Measurements from ENCODE around the gene TLE5.
A peak's percentile ranks its signal among the peaks of the same experiment; 100 is the strongest.
"Not testable (repeated sequence)": the region's sequence is repeated elsewhere in the genome, so short reads cannot be mapped to it uniquely, and the experiment has no call there.

TLE5 gene

DNA sequence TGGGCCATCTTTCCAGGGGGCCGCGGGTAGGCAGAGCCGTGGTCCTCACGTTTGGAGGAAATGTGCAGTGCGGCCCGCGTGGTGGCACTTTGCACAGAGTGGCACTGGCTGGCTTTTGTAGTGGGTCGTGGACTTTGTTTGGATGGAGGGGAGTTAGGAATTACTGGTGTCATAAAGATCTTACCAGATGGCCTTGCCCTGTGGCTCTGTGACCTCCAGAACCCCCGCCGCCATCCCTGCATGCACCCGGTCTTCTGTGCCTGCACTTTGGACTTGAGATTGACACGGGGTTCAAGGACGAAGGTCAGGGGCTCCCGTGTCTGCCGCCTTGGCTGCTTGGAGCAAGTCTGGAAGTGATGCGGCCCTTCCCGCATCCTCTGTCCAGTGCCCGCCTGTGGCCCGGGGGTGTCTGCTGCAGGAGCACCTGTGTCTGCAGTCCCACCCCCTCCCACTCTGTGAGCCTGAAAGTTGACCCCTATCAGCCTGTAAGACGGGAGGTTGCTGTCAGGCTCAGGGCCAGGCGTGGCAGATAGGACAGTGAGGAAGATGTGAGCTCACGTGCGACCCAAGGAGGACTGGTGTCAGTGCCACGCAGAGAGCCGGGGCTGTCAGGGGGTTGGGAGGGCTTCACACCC lies 34.1 kb upstream of the TLE5 start:
- no peak for DNase-seq (ENCODE audit: low spot score)

DNA sequence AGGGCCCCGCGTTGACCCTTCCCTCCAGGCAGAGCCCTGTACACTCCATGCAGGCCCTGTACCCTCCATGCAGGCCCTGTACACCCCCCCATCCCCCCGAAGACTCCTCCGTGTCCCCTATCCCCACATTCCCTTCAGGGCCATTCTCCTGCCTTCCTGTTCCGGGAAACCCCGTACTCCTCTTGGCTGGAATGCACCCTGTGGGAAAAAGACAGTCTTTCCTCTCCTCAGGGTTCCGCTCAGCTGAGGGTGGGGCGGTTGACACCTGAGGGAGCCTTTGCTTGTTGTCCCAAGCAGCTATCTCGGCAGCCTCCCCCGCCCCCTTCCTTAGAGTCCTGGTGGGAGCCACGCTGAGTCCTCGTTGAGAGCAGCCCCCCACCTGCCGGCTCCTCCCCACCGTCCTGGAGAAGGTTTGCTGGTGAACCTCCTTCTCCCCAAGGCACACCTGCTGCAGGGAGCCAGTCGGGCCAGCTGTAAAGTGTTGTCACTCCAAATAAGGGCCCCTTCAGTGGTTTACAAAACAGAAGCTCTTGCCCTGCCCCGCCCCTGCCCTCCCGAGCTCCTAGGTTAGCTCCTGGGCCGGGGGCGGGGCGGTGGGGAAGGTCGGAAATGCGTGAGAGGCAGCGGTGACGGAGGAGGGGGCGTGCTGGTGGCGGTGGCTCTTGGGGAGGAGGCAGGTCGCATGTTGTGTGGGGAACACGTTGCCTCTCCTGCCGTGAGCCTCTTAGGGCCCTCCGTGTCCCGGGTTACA lies 33.3 kb upstream of the TLE5 start:
- DNase-seq (ENCODE audit: low spot score): no peak

DNA sequence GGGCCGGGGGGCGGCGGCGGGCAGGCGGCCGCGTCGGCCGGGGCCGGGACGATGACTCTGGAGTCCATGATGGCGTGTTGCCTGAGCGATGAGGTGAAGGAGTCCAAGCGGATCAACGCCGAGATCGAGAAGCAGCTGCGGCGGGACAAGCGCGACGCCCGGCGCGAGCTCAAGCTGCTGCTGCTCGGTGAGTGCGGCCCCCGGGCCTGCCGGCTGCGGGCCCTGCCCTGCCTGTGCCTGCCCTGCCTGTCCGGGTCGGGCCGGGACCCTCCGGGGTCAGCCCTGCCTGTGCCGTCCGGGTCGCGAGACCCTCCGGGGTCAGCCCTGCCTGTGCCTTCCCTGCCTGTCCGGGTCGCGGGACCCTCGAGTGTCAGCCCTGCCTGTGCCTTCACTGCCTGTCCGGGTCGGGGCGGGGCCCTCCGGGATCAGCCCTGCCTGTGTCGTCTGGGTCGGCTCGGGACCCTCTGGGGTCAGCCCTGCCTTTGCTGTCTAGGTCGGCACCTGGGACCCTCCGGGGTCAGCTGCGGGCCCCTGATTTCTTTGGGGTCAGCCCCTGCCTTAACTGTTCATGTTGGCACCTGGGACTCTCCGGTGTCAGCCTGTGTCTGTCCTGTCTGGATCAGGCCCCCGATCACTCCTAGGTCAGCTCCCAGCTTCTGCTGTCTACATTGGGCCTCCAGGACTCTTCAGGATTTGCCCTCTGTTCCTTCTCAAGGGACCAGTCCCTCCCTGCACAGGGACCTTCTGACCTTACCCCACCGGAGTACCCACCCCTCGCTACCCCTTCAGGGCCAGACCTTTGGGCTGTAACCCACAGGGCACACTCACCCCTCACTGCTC lies 32.5 kb upstream of the TLE5 start:
- no peak for DNase-seq (ENCODE audit: low spot score)

DNA sequence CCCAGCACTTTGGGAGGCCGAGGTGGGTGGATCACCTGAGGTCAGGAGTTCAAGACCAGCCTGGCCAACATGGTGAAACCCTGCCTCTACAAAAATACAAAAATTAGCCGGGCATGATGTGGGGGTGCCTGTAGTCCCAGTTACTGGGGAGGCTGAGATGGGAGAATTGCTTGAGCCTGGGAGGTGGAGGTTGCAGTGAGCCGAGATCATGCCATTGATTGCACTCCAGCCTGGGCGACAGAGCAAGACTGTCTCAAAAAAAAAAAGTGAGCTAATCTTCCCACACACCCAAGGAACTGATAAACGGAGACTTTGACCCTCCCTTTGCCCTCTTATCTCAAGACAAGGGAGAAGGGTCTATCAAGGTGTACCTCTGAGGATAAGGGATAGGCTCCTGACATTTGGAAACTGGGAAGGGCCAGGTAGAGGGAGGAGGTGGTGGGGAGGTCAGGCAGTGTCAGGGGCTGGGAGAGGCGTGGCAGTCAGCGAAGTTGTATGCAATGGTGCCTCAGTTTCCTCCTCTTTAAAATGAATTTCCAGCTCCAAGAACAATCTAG lies 27.1 kb upstream of the TLE5 start:
- DNase-seq (ENCODE audit: low spot score): not testable (repeated sequence)

DNA sequence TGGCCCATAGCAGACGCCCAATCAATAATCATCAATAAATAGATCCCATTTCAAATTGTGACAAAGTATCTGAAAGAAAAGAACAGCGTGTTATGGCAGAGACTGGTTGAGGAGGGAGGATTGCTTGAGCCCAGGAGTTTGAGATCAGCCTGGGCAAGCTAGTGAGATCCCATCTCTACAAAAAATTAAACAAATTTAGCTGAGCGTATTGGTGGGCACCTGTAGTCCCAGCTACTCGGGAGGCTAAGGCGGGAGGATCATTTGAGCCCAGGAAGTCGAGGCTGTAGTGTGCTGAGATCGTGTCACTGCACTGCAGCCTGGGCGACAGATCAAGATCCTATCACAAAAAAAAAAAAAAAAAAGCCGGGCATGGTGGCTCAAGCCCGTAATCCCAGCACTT lies 25.5 kb upstream of the TLE5 start:
- no peak for DNase-seq (ENCODE audit: low spot score)

DNA sequence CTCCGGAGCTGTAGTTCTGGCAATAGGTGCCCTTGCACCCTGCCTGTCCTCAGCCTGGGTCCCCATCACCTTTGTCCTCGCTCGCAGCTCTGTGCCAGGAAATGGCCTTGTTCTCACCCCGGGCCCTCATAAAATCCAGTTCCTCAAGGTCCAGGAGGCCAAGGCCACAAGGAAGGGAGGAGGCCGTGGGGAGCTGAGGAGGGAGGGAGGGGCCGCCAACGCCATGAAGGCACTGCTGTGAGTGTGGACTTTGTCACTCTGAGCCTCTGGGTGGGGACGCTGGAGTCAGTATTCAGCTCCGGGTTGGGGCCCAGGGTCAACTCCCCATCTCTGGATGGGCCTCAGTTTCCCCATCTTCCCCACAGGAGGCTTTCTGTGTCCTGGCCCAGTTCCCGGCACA lies 22.6 kb upstream of the TLE5 start:
- no peak for DNase-seq (ENCODE audit: low spot score)

DNA sequence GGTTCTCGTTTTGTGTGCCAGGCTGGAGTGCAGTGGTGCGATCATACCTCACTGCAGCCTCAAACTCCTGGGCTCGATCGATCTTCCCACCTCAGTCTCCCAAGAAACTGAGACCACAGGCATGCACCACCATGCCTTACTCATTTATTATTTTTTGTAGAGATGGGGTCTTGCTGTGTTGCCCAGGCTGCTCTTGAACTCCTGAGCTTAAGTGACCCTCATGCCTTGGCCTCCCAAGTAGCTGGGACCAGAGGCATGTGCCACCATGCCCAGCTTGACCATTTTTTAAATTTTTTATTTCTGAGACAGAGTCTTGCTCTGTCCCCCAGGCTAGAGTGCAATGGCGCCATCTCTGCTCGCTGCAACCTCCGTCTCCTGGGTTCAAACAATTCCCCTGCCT lies 21.7 kb upstream of the TLE5 start:
- DNase-seq (ENCODE audit: low spot score): no peak

DNA sequence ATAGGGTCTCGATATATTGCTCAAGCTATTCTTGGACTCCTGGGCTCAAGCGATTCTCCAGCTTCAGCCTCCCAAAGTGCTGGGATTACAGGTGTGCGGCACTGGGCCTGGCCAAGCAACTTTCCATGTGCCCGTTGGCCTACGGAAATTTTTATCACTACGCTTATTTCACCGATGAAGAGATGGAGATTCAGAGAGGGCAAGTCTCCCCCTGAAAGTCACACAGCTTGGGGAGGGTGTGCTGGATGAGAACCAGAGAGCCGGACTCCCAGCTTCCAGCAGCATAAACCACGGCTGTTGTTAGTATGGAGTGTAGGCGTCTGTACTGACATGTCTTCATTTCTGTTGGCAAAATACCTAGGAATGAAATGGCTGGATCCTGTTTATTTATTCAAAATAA lies 20.0 kb upstream of the TLE5 start:
- DNase-seq (ENCODE audit: low spot score): no peak

DNA sequence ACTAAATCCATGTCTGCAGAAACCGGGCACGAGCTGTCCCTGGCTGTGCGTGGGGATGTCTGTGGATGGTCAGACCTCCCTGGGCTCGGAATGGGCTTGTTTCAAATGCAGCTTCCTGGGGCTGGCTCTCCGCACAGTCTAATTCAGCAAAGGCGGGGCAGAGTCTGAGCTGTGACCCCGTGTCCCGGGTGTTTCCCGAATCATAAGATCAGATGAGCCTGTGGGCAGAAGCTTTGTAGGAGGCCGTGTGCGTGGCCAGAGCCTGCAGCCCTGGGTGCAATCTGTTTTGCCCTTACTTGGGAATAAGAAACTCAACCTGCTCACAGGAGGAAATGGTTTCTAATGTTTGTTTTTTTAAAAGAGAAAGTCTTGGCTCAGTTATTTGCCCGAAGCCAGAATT lies 18.0 kb upstream of the TLE5 start:
- DNase-seq (ENCODE audit: low spot score): no peak

DNA sequence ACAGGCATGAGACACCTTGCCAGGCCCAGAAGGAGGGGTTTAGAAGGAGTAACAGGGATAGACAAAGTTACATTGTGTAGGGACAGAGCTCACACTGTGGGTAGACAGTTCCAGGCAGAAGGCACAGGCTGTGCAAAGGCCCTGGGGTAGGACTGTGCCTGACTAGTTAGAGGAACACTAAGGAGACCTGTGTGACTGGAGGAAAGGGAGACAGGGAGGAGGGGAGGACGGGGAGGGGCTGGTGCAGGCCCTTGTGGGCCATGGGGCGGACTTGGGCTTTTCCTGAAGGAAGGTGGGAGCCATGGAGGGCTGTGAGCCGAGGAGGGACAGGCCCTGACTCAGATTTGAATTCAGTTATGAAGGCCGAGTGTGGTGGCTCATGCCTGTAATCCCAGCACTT lies 17.3 kb upstream of the TLE5 start:
- no peak for DNase-seq (ENCODE audit: low spot score)

DNA sequence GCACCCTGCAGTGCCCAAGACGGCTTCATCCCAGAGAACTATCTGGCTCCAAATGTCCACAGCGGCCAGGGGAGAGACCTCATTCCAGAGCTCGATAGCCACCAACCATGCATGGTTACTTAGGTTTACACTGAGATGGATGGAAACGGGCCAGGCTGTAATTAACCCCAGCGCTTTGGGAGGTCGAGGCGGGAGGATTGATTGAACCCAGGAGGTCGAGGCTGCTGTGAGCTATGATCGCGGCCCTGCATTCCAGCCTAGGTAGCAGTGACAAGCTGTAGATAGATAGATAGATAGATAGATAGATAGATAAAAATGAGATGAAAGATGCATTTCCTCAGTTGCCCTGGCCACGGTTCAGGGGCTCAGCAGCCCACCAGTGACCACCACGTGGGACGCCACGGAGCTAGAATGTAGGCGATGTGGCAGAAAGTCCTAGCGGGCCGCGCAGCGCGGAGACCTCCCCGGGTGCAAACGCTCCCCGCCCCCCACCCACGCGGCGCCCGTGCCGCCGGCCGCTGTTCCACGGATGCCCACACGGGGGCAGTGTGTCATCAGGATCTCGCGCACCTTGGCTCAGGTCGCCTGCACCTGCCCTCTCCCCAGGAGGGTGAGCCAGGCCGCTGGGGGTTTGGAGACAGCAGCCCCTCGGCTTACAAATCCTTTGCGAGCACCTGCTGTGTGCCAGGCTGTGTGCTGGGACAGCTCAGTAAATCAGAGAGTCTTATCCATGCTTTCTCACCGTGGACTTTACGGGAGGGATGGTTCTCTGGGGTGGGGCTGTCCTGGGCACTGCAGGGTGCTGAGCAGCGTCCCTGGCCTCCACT lies 13.5 kb upstream of the TLE5 start:
- DNase-seq (ENCODE audit: low spot score): peak; percentile 52

DNA sequence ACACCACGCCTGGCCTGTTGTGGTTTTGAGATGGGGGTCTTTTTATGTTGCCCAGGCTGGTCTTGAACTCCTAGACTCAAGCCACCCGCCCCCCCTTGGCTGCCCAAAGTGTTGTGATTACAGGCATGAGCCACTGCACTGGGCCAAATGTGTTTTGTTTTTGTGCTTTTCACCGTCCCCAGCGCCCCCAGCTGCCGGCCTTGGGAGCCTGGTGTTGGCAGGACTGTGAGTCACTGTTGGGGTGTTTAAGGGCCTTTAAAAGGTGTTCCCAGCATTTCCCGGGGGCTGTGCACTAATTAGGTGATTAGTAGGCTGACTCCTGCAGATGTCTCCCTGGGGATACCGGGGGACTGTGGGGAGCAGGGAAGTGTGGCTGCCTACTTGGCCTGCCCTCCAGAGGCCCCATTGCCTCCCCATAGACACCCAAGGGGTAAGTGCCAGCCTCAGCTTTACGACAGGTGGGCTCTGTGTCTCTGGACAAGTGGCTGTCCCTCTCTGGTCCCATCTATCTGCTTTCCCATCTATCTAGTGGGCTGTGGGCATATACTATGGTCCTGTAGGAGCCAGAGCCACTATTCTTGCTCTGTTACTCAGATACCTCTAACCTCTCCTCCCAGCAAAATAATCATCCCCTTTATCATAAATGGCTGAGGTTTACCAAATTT lies 11.8 kb upstream of the TLE5 start:
- no peak for DNase-seq (ENCODE audit: low spot score)

DNA sequence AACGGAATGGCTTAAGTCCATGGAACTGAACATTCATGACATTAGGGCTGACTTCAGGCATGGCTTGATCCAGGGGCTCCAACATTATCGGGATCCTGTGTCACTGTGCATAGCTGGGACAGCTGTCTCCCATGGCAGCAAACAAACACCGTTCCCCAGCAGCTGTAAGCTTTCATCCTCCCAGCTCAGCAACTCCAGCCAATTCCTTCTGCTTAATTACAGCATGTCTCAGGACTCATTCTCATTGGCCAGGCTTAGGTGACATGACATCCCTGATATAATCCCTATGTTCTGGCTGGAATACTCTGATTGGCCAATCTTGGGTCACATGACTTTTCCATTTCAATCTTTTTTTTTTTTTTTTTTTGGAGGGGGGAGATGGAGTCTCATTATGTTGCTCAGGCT lies 10.9 kb upstream of the TLE5 start:
- no peak for DNase-seq (ENCODE audit: low spot score)

DNA sequence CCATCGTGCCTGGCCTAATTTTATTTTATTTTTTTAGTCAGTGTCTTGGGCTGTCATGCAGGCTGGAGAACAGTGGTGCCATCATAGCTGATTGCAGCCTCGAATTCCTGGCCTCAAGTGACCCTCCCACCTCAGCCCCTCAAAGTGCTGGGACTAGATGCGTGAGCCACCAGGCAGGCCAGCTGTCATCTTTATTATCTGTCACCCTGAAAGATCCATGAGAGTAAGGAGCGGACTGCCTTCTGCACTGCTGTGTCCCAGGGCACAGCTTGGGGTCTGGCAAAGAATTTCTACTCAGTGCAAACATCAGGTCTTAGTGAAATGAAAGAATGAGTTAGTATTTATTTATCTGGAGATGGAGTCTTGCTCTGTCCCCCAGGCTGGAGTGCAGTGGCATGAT lies 9.5 kb upstream of the TLE5 start:
- no peak for DNase-seq (ENCODE audit: low spot score)

DNA sequence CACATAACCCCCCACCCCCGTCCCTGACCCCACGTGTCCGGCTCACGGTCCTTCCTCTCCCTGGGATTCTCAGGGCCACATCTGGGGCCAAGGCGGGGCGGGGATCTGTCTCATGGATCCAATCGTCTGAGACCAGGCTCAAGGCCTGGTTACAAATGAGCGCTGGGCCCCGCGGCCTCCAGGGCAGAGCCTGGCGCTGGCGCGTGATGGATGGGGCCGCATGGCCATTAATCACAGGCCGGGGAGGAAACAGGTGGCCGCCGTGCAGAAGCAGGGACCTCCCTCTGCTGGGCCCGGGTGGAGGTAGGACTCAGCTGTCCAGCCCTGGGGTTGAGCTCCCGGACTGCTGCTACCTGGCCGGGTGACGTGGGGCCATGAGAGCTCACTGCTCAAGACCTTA lies 5.8 kb upstream of the TLE5 start:
- DNase-seq (ENCODE audit: low spot score): no peak

DNA sequence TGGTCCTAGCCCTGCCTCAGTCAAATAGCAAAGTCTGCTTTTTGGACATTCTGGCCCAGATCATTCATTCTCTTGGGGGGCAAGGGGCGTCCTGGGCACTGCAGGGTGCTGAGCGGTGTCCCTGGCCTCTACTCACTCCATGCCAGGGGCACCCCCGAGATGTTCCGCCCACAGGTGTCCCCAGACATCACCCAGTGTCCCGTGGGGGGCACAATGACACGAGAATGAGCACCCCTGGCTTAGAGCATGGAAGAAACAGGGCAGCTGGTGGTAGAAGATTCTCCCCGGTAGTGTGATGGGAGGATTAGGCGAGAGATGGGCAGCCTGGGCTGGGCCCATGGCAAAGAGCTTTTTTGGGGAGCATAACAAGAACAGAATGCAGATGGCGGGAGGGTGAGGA lies 5.3 kb upstream of the TLE5 start:
- DNase-seq (ENCODE audit: low spot score): no peak

DNA sequence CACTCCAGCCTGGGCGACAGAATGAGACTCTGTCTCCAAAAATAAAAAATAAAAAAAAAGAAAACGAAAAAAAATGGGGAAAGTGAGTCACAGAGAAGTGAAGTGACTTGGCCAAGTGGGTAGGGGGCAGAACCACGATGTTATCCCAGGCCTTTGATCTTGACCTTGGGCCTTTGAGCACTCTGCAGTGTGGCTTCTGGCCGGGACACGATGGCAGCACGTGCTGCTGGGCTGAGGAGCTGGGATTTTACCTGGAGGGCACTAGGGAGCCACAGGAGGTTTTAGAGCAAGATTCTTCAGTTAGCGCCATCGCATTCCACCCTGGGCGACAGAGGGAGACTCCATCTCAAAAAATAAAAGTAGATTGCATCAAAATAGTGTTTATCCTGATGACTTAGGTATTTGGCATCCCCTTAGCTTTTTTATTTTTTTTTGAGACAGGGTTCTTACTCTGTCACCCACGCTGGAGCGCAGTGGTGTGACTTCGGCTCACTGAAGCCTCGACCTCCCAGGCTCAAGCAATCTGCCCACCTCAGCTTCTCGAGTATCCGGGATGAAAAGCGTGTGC lies 4.3 kb upstream of the TLE5 start:
- DNase-seq (ENCODE audit: low spot score): no peak

DNA sequence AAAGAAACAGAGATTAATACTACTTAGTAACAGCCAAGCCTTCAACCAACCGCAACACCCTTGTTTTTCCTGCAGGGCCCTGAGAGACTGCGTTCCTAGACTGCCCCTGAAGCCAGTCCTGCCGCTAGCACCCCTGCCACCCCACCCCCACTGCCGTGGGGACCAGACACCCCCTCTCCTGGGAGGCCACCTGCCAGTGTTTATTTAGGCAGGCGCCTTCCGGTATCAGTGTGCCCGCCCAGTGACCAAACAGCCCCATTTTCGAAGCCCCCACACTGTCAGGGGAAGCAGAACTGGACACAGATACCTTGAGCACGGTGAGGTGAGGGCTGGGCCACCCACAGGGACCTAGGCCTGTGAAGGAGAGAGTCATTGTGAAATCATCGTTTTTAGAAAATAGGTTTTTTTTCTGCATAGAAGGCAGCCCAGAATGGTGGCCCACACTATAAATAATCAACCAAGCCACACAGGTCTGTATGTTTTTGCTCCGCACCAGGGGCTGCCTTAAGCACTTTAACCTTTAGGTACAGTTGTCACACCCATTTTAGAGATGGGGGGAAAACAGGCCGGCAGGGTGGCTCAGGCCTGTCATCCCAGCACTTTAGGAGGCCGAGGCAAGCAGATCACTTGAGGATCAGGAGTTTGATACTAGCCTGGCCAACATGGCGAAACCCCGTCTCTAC lies 3.5 kb upstream of the TLE5 start:
- DNase-seq (ENCODE audit: low spot score): no peak

DNA sequence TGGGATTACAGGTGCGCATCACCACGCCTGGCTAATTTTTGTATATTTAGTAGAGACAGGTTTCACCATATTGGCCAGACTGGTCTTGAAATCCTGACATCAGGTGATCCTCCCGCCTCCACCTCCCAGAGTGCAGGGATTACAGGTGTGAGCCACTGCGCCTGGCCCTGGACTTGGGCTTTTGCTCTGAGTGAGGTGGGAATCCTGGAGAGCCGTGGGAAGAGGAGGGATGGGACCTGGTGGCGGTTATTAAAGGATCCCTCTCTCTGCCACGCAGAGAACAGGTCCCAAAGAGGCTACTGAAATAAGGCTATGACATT lies 1.7 kb upstream of the TLE5 start:
- DNase-seq (ENCODE audit: low spot score): no peak

Data from hematopoietic multipotent progenitor cell treated with erythropoietin and hydrocortisone succinate and interleukin-3 and kit ligand, for 17 days (in vitro differentiated cells).